MM.1S (cell line): Measurements from ENCODE around the gene MIEF2.

ENCODE experiments used
- DNase-seq: peaks from one replicate; pipeline ENCODE4 v3.0.0-alpha.2; 2015
- H2AFZ ChIP-seq: fragments of 300-600 bp; sonication (generic); 2 replicates; pipeline ENCODE4 v1.6.0; 2016; ENCODE audit warnings: antibody characterized with exemption, low read length
- H3F3A ChIP-seq: fragments of 300-600 bp; sonication (generic); 2 replicates; pipeline ENCODE4 v1.6.1; 2016; ENCODE audit warnings: mild to moderate bottlenecking, antibody characterized with exemption, low read length, moderate library complexity, mixed read lengths; ENCODE audit not compliant: insufficient read depth
- H3K27ac ChIP-seq: fragments of 300-600 bp; sonication (generic); 2 replicates; pipeline ENCODE4 v1.5.1; 2016; ENCODE audit warnings: mild to moderate bottlenecking, low read length
- H3K27me3 ChIP-seq: fragments of 300-600 bp; sonication (generic); replicated peaks from 2 replicates; pipeline ENCODE4 v1.6.0; 2016; ENCODE audit warnings: low read length; ENCODE audit not compliant: insufficient read depth
- H3K36me3 ChIP-seq: fragments of 300-600 bp; sonication (generic); replicated peaks from 2 replicates; pipeline ENCODE4 v1.6.1; 2016; ENCODE audit warnings: mild to moderate bottlenecking, low read length, mixed read lengths; ENCODE audit not compliant: insufficient read depth
- H3K4me1 ChIP-seq: fragments of 300-600 bp; sonication (generic); 2 replicates; pipeline ENCODE4 v1.6.1; 2016; ENCODE audit warnings: low read length, mixed read lengths
- H3K4me2 ChIP-seq: fragments of 300-600 bp; sonication (generic); 2 replicates; pipeline ENCODE4 v1.6.0; 2016; ENCODE audit warnings: low read depth, low read length
- H3K4me3 ChIP-seq: fragments of 300-600 bp; sonication (generic); 2 replicates; pipeline ENCODE4 v1.5.1; 2016; ENCODE audit warnings: low read length, mixed read lengths
- H3K79me2 ChIP-seq: fragments of 300-600 bp; sonication (generic); 2 replicates; pipeline ENCODE4 v1.6.1; 2016; ENCODE audit warnings: mixed run types, low read length, mixed read lengths
- H3K9ac ChIP-seq: fragments of 300-600 bp; sonication (generic); 2 replicates; pipeline ENCODE4 v1.6.1; 2016; ENCODE audit warnings: low read length, mixed read lengths
- H3K9me2 ChIP-seq: fragments of 300-600 bp; sonication (generic); replicated peaks from 2 replicates; pipeline ENCODE4 v1.6.1; 2016; ENCODE audit warnings: mild to moderate bottlenecking, low read length, mixed read lengths; ENCODE audit not compliant: insufficient read depth
- H3K9me3 ChIP-seq: fragments of 300-600 bp; sonication (generic); replicated peaks from 2 replicates; pipeline ENCODE4 v1.6.1; 2016; ENCODE audit warnings: mild to moderate bottlenecking, low read length, mixed read lengths; ENCODE audit not compliant: insufficient read depth
- H4K20me1 ChIP-seq: fragments of 300-600 bp; sonication (generic); 2 replicates; pipeline ENCODE4 v1.6.1; 2016; ENCODE audit warnings: mild to moderate bottlenecking, low read length, moderate library complexity, mixed read lengths; ENCODE audit not compliant: insufficient read depth
- EZH2 ChIP-seq: fragments of 300-600 bp; sonication (generic); optimal IDR thresholded peaks from 2 replicates; pipeline ENCODE3; 2017; ENCODE audit warnings: low read depth, mild to moderate bottlenecking, antibody characterized with exemption, low read length, mixed read lengths
- EZH2phosphoT487 ChIP-seq: fragments of 300-600 bp; sonication (generic); IDR thresholded peaks from 2 replicates; pipeline ENCODE4 v1.6.1; 2018; ENCODE audit warnings: antibody characterized with exemption, low read length
- TF ChIP-seq, protein P1 (sequence below): fragments of 300-600 bp; sonication (generic); IDR thresholded peaks from 2 replicates; pipeline ENCODE4 v1.5.1; 2016; ENCODE audit warnings: antibody characterized with exemption, low read length, mixed read lengths

The MIEF2 gene

GRCh38 chr17:18245038-18245776 is 15.3 kb upstream of the MIEF2 start:
- no peaks in the 10 kb centered on the region; the same call in 1 of the 2 replicates for H3K36me3 ChIP-seq
- no peaks in the 10 kb centered on the region for H3K79me2 ChIP-seq
- H3K27ac ChIP-seq: no peak overlapping the region
- no peaks in the 10 kb centered on the region for H3K9me2 ChIP-seq
- H3K9me3 ChIP-seq: no peaks in the 10 kb centered on the region
- no peak overlapping the region for H3K9ac ChIP-seq
- no peak overlapping the region for H3K4me3 ChIP-seq
- no peaks in the 10 kb centered on the region for H3F3A ChIP-seq
- no peaks in the 10 kb centered on the region for H3K4me1 ChIP-seq
- H3K27me3 ChIP-seq: no peaks in the 10 kb centered on the region
- no peaks in the 10 kb centered on the region for H4K20me1 ChIP-seq
- TF ChIP-seq EZH2 (no peak), EZH2phosphoT487 (no peak)
- TF ChIP-seq, protein P1, sequence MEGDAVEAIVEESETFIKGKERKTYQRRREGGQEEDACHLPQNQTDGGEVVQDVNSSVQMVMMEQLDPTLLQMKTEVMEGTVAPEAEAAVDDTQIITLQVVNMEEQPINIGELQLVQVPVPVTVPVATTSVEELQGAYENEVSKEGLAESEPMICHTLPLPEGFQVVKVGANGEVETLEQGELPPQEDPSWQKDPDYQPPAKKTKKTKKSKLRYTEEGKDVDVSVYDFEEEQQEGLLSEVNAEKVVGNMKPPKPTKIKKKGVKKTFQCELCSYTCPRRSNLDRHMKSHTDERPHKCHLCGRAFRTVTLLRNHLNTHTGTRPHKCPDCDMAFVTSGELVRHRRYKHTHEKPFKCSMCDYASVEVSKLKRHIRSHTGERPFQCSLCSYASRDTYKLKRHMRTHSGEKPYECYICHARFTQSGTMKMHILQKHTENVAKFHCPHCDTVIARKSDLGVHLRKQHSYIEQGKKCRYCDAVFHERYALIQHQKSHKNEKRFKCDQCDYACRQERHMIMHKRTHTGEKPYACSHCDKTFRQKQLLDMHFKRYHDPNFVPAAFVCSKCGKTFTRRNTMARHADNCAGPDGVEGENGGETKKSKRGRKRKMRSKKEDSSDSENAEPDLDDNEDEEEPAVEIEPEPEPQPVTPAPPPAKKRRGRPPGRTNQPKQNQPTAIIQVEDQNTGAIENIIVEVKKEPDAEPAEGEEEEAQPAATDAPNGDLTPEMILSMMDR: no peak
- H2AFZ ChIP-seq: no peak overlapping the region
- no peak overlapping the region for H3K4me2 ChIP-seq
- DNase-seq: no peak

DNA sequence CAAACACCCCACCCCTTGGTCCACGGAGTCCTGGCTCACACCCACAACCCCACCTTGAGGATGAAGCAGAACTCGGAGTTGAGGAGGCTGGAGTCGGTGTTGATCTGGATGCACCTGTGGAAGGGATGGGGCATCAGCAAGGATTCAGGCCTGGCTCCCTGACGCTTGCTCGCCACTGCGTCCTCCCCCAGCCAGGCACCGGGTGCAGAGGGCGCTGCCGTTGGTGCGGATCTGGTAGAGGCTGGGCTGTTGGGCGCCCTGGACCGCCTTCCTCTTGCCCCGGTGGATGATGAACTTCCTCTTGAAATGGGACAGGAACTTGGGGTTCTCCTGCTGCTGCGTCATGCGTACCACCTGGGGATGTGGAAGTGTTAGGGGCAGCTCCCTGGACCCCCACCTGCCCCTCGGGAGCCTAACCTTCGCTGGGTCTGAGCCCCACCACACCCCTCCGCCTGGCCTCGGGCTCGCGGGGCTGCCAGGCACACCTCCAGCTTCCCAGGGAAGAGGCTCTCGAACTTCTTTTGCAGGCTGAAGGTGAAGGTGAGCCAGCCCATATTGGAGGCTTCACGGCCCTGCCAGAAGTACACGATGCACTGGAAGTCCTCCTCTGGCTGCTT is 14.2 kb upstream of the MIEF2 start:
- Histone ChIP-seq H3K4me1 (no peaks in the 10 kb centered on the region), H3K36me3 (no peaks in the 10 kb centered on the region; the same call in 1 of the 2 replicates), H3K9ac (no peak overlapping the region), H3F3A (no peaks in the 10 kb centered on the region), H3K9me3 (no peaks in the 10 kb centered on the region), H3K79me2 (no peaks in the 10 kb centered on the region), H3K4me2 (no peak overlapping the region), H3K4me3 (no peak overlapping the region), H2AFZ (no peak overlapping the region), H3K27me3 (no peaks in the 10 kb centered on the region), H3K27ac (no peak overlapping the region), H3K9me2 (no peaks in the 10 kb centered on the region), H4K20me1 (no peaks in the 10 kb centered on the region)
- TF ChIP-seq, protein P1: no peak
- no peak for TF ChIP-seq EZH2phosphoT487
- TF ChIP-seq EZH2: no peak
- DNase-seq: no peak

DNA sequence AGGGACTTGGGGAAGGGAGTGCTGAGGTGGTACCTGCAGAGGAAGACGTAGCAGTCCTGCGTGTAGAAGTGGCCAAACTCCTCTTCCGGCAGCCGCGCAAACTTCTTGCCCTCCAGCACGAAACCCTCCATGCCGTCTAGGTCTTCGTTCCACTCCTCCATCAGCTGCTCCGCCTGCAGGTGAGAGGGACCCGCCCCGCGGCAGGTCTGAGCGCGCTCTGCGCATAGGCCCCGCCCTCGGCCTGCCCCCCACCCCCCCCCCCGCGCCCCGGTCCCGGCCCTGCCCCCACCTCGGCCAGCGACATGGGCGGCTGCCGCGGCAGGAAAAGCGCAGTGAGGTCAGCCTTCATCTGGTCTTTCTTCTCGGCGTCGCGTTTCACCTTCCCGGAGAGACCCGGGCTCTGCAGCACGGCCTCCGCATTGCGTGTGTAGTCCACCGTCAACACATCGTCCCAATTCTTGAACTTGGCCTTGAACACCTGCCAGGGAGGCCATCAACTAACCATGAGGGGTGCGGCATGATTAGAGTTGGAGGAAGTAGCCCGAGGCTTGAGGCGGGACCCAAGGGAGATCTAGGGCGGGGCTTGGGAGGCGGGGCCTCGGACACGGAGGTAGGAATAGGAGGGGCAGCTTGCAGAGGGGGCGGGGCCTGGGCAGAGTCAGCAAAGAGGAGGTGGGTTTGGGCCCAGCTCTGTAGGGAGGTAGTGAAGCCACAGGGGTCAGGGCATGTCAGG is 13.4 kb upstream of the MIEF2 start:
- H3K36me3 ChIP-seq: no peaks in the 10 kb centered on the region; the same call in 1 of the 2 replicates
- H3K79me2 ChIP-seq: no peaks in the 10 kb centered on the region
- TF ChIP-seq EZH2: no peak
- TF ChIP-seq, protein P1: no peak
- H3K9me2 ChIP-seq: no peaks in the 10 kb centered on the region
- H3K27ac ChIP-seq: no peak overlapping the region
- no peaks in the 10 kb centered on the region for H3K27me3 ChIP-seq
- no peak overlapping the region for H3K4me2 ChIP-seq
- H2AFZ ChIP-seq: no peak overlapping the region
- H3F3A ChIP-seq: no peaks in the 10 kb centered on the region
- no peaks in the 10 kb centered on the region for H3K4me1 ChIP-seq
- no peak overlapping the region for H3K4me3 ChIP-seq
- no peaks in the 10 kb centered on the region for H3K9me3 ChIP-seq
- no peak overlapping the region for H3K9ac ChIP-seq
- H4K20me1 ChIP-seq: no peaks in the 10 kb centered on the region
- DNase-seq: no peak
